ENCODE results near the gene RNF38.

GRCh38 chr9:36322462-36322861, 77.6 kb downstream of the RNF38 start:
- TF ChIP-seq POLR2A (IDR thresholded peaks at IDR 0.05): no peak
- no peak for TF ChIP-seq CTCF (IDR thresholded peaks at IDR 0.05)
- no peak for TF ChIP-seq POLR2AphosphoS5 (IDR thresholded peaks at IDR 0.05)
- TF ChIP-seq EP300 (IDR thresholded peaks at IDR 0.05): no peak

Measured in stomach (tissue), 4 donors.